DND-41 (cell line): Measurements from ENCODE around the gene MARCHF10.

Source experiments
- CTCF ChIP-seq: IDR thresholded peaks from 2 replicates; pipeline ENCODE4 v1.5.1; 2012; ENCODE audit warnings: borderline replicate concordance, low read length, moderate library complexity, mild to moderate bottlenecking; ENCODE audit not compliant: poor library complexity, severe bottlenecking; ENCODE audit errors: extremely low read depth
- EZH2 ChIP-seq: IDR thresholded peaks from 3 replicates; pipeline ENCODE4 v1.6.1; 2012; ENCODE audit warnings: borderline replicate concordance, low read depth, mild to moderate bottlenecking, moderate library complexity, low read length, inconsistent platforms; ENCODE audit not compliant: severe bottlenecking

- TF ChIP-seq CTCF (no peak), EZH2 (no peak)
Observed at GRCh38 chr17:62787366-62787765, 20.7 kb downstream of the MARCHF10 start.
